NCI-H446 treated with DMSO at 0.1 percent for 48 hours (cell line): Measurements from ENCODE around the gene OR52E4.

Experiments used
- DNase-seq: peaks from one replicate; lab custom pipeline; 2025; lab: John Stamatoyannopoulos, UW

The OR52E4 gene

GRCh38 chr11:5880329-5880728 lies at the start of gene OR52E4:
OR52E4 (plus strand) TSS chr11:5880629; CDS start chr11:5884293, 3,664 bp downstream.
- DNase-seq, result no peak

- DNase-seq, result no peak
These were observed 49.1 kb upstream of the OR52E4 start for GRCh38 chr11:5831196-5831829.

- no peak for DNase-seq
These were observed 47.0 kb upstream of the OR52E4 start for GRCh38 chr11:5833446-5833845.

GRCh38 chr11:5837695-5838094 lies 42.7 kb upstream of the OR52E4 start:
- no peak for DNase-seq

- DNase-seq, result no peak
These were observed 38.6 kb upstream of the OR52E4 start, which contains the start of gene OR52E6 for GRCh38 chr11:5841797-5842196. OR52E6 (minus strand) TSS chr11:5841897; CDS start chr11:5841897, 0 bp downstream.

GRCh38 chr11:5846701-5847100 lies 33.7 kb upstream of the OR52E4 start:
- DNase-seq, result no peak

- DNase-seq, result no peak
These were observed 32.7 kb upstream of the OR52E4 start for GRCh38 chr11:5847711-5848110.

- DNase-seq, result no peak
These were observed 29.4 kb upstream of the OR52E4 start for GRCh38 chr11:5851002-5851401.

GRCh38 chr11:5857590-5857989 lies 22.8 kb upstream of the OR52E4 start, which contains the start of gene OR52E8:
OR52E8 (minus strand) TSS chr11:5857690; CDS start chr11:5857690, 0 bp downstream.
- no peak for DNase-seq

- no peak for DNase-seq
These were observed 14.6 kb upstream of the OR52E4 start for GRCh38 chr11:5865826-5866225.

GRCh38 chr11:5878564-5878963 lies 1.9 kb upstream of the OR52E4 start:
- no peak for DNase-seq

GRCh38 chr11:5881756-5882155 lies 1.3 kb downstream of the OR52E4 start:
- no peak for DNase-seq

- DNase-seq, result no peak
These were observed 6.7 kb downstream of the OR52E4 start for GRCh38 chr11:5887172-5887571.

- DNase-seq, result no peak
These were observed 7.2 kb downstream of the OR52E4 start for GRCh38 chr11:5887661-5888060.

GRCh38 chr11:5891216-5891800 lies 10.9 kb downstream of the OR52E4 start:
- peak; percentile 6 for DNase-seq

GRCh38 chr11:5892908-5893307 lies 12.5 kb downstream of the OR52E4 start, which contains the start of gene OR52E5:
OR52E5 (plus strand) TSS chr11:5893208; CDS start chr11:5900777, 7,569 bp downstream.
- no peak for DNase-seq

GRCh38 chr11:5899534-5899933 lies 19.1 kb downstream of the OR52E4 start:
- DNase-seq, result no peak

GRCh38 chr11:5910540-5910939 lies 30.1 kb downstream of the OR52E4 start:
- no peak for DNase-seq

- no peak for DNase-seq
These were observed 42.5 kb downstream of the OR52E4 start for GRCh38 chr11:5922749-5923426.

GRCh38 chr11:5923427-5923776 lies 43.0 kb downstream of the OR52E4 start:
- no peak for DNase-seq

GRCh38 chr11:5923794-5924193 lies 43.4 kb downstream of the OR52E4 start:
- no peak for DNase-seq

GRCh38 chr11:5928271-5928670 lies 47.8 kb downstream of the OR52E4 start:
- no peak for DNase-seq

GRCh38 chr11:5928811-5929210 lies 48.4 kb downstream of the OR52E4 start:
- DNase-seq, result no peak
